Measurements from ENCODE around the gene HMBS.

Gene HMBS

DNA sequence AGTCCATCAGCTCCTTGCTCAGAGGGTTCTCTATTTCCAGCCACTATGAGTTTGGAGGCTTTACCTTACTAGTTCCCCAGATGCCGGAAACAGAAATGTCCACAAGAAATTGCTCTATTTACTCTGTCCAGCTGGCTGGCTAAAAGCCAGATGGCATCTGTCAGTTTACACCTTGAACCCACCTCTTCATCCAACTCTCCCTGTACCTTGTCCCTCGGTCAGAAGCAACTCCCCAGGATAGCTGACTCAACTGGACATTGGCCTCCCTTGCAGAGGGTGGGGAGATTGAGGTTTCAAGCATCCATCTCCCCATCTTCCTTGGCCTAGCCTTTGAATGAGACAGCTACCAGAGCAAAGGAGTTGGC, 24.2 kb downstream of the HMBS start:
- no peak overlapping the region for H3K9ac ChIP-seq (ENCODE audit: low read length)
- H3K4me3 ChIP-seq (ENCODE audit: low read length) = no peak overlapping the region
- H3K4me1 ChIP-seq (ENCODE audit: control insufficient read depth, insufficient read depth, low read length) = peaks cover 15% of the 10 kb centered on the region

GRCh38 chr11:119109843-119110242, 25.2 kb downstream of the HMBS start:
- Histone ChIP-seq H3K4me1 (ENCODE audit: control insufficient read depth, insufficient read depth, low read length) (peaks cover 15% of the 10 kb centered on the region), H3K4me3 (ENCODE audit: low read length) (no peak overlapping the region), H3K36me3 (ENCODE audit: control insufficient read depth, insufficient read depth, low read length) (peaks cover 9% of the 10 kb centered on the region), H3K9me3 (ENCODE audit: control insufficient read depth, low read length) (no peaks in the 10 kb centered on the region), H3K27me3 (ENCODE audit: control insufficient read depth, insufficient read depth, low read length) (no peaks in the 10 kb centered on the region), H3K9ac (ENCODE audit: low read length) (no peak overlapping the region)

More for the DNA sequence above, 24.2 kb downstream of the HMBS start:
- Histone ChIP-seq H3K36me3 (ENCODE audit: control insufficient read depth, insufficient read depth, low read length) (peaks cover 9% of the 10 kb centered on the region), H3K27me3 (ENCODE audit: control insufficient read depth, insufficient read depth, low read length) (no peaks in the 10 kb centered on the region), H3K9me3 (ENCODE audit: control insufficient read depth, low read length) (no peaks in the 10 kb centered on the region)

GRCh38 chr11:119110439-119110838, 25.8 kb downstream of the HMBS start:
- H3K4me3 ChIP-seq (ENCODE audit: low read length) = no peak overlapping the region
- H3K9ac ChIP-seq (ENCODE audit: low read length) = no peak overlapping the region
- no peaks in the 10 kb centered on the region for H3K27me3 ChIP-seq (ENCODE audit: control insufficient read depth, insufficient read depth, low read length)
- H3K4me1 ChIP-seq (ENCODE audit: control insufficient read depth, insufficient read depth, low read length) = peaks cover 15% of the 10 kb centered on the region
- H3K9me3 ChIP-seq (ENCODE audit: control insufficient read depth, low read length) = no peaks in the 10 kb centered on the region
- peaks cover 9% of the 10 kb centered on the region for H3K36me3 ChIP-seq (ENCODE audit: control insufficient read depth, insufficient read depth, low read length)

- Histone ChIP-seq H3K4me1 (ENCODE audit: control insufficient read depth, insufficient read depth, low read length) (peaks cover 13% of the 10 kb centered on the region), H3K27me3 (ENCODE audit: control insufficient read depth, insufficient read depth, low read length) (no peaks in the 10 kb centered on the region), H3K9me3 (ENCODE audit: control insufficient read depth, low read length) (no peaks in the 10 kb centered on the region), H3K4me3 (ENCODE audit: low read length) (no peak overlapping the region), H3K36me3 (ENCODE audit: control insufficient read depth, insufficient read depth, low read length) (peaks cover 15% of the 10 kb centered on the region), H3K9ac (ENCODE audit: low read length) (no peak overlapping the region)
Measured at GRCh38 chr11:119111361-119111925, 26.8 kb downstream of the HMBS start.

DNA sequence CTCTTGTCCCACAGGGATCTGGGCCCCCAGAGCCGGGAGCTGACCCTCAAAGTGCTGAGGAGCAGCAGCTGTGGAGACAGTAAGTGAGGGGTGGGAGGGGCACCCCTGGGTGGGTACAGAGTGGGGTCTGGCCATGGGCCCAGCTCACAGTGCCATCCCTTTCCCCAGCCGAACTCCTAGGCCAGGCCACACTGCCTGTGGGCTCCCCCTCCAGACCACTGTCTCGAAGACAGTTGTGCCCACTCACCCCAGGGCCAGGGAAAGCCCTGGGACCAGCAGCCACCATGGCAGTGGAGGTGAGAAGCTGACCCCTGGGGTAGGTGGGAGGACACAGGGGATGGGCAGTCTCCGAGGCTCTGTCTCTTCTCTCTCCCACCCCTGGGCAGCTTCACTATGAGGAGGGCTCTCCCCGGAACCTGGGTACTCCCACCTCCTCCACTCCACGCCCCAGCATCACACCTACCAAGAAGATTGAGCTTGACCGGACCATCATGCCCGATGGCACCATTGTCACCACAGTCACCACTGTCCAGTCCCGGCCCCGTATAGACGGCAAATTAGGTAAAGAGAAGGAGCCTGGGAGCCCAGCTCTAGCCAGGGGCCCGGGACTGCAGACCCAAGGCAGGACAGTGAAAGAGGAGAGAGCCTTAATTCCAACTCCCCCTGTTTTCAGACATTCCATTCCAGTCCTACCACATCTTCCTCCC, 27.8 kb downstream of the HMBS start:
- H3K36me3 ChIP-seq (ENCODE audit: control insufficient read depth, insufficient read depth, low read length) = peaks cover 15% of the 10 kb centered on the region
- H3K4me3 ChIP-seq (ENCODE audit: low read length) = no peak overlapping the region
- no peaks in the 10 kb centered on the region for H3K9me3 ChIP-seq (ENCODE audit: control insufficient read depth, low read length)

GRCh38 chr11:119113716-119114115, 29.0 kb downstream of the HMBS start:
- H3K4me1 ChIP-seq (ENCODE audit: control insufficient read depth, insufficient read depth, low read length) = peaks cover 7% of the 10 kb centered on the region

More for the DNA sequence above, 27.8 kb downstream of the HMBS start:
- Histone ChIP-seq H3K4me1 (ENCODE audit: control insufficient read depth, insufficient read depth, low read length) (peaks cover 8% of the 10 kb centered on the region), H3K9ac (ENCODE audit: low read length) (no peak overlapping the region), H3K27me3 (ENCODE audit: control insufficient read depth, insufficient read depth, low read length) (no peaks in the 10 kb centered on the region)

DNA sequence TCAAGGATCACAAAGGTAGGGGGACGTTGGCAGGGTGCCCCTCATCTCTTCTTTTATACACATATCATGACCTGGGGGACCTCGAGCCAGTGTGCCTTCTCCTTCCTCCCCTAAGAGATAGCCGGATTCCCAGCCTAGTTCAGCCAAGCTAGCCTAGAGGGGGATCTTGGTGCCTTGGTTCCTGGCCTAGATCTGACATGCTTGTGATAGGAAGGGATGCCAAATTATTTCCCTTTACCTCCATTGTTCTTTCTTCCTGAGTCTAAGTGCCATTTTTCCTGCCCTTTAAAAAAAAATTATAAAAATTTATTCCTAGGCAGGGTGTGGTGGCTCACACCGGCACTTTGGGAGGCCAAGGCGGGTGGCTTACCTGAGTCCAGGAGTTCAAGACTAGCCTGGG, 29.7 kb downstream of the HMBS start:
- H3K9ac ChIP-seq (ENCODE audit: low read length) = no peak overlapping the region
- H3K4me3 ChIP-seq (ENCODE audit: low read length) = no peak overlapping the region
- peaks cover under 1% of the 10 kb centered on the region for H3K4me1 ChIP-seq (ENCODE audit: control insufficient read depth, insufficient read depth, low read length)
- no peaks in the 10 kb centered on the region for H3K9me3 ChIP-seq (ENCODE audit: control insufficient read depth, low read length)
- H3K27me3 ChIP-seq (ENCODE audit: control insufficient read depth, insufficient read depth, low read length) = no peaks in the 10 kb centered on the region
- peaks cover 15% of the 10 kb centered on the region for H3K36me3 ChIP-seq (ENCODE audit: control insufficient read depth, insufficient read depth, low read length)

More at GRCh38 chr11:119113716-119114115, 29.0 kb downstream of the HMBS start:
- Histone ChIP-seq H3K9me3 (ENCODE audit: control insufficient read depth, low read length) (no peaks in the 10 kb centered on the region), H3K4me3 (ENCODE audit: low read length) (no peak overlapping the region), H3K36me3 (ENCODE audit: control insufficient read depth, insufficient read depth, low read length) (peaks cover 15% of the 10 kb centered on the region), H3K27me3 (ENCODE audit: control insufficient read depth, insufficient read depth, low read length) (no peaks in the 10 kb centered on the region), H3K9ac (ENCODE audit: low read length) (no peak overlapping the region)

- peaks cover 4% of the 10 kb centered on the region for H3K4me1 ChIP-seq (ENCODE audit: control insufficient read depth, insufficient read depth, low read length)
- no peak overlapping the region for H3K4me3 ChIP-seq (ENCODE audit: low read length)
- H3K36me3 ChIP-seq (ENCODE audit: control insufficient read depth, insufficient read depth, low read length) = peaks cover 15% of the 10 kb centered on the region
- H3K9me3 ChIP-seq (ENCODE audit: control insufficient read depth, low read length) = no peaks in the 10 kb centered on the region
- H3K27me3 ChIP-seq (ENCODE audit: control insufficient read depth, insufficient read depth, low read length) = no peaks in the 10 kb centered on the region
- H3K9ac ChIP-seq (ENCODE audit: low read length) = no peak overlapping the region
Measured at GRCh38 chr11:119115484-119116234, 31.0 kb downstream of the HMBS start.

GRCh38 chr11:119116235-119116594, 31.5 kb downstream of the HMBS start:
- H3K4me1 ChIP-seq (ENCODE audit: control insufficient read depth, insufficient read depth, low read length) = peaks cover 7% of the 10 kb centered on the region
- H3K36me3 ChIP-seq (ENCODE audit: control insufficient read depth, insufficient read depth, low read length) = peaks cover 15% of the 10 kb centered on the region
- H3K9ac ChIP-seq (ENCODE audit: low read length) = no peak overlapping the region
- H3K27me3 ChIP-seq (ENCODE audit: control insufficient read depth, insufficient read depth, low read length) = no peaks in the 10 kb centered on the region
- H3K4me3 ChIP-seq (ENCODE audit: low read length) = no peak overlapping the region
- H3K9me3 ChIP-seq (ENCODE audit: control insufficient read depth, low read length) = no peaks in the 10 kb centered on the region

DNA sequence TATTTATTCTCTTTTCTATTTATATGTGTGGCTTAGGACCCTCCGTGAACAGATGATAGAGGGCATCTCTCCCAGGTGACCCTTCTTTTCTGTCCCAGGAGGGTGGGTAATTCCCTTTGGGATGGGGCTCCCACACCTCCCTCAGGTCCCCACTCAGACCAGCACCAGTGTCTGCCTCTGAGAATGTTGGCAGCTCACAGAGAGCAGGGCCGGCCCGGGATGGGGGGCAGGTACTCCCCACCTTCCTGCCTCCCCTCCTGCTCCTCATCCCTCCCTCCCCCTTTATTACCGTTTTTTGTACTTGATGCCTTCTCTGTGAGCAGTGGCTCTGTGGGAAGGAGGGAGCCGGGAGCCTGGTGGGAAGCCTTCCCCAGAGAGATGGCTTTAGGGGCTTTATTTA, 31.9 kb downstream of the HMBS start:
- Histone ChIP-seq H3K36me3 (ENCODE audit: control insufficient read depth, insufficient read depth, low read length) (peaks cover 12% of the 10 kb centered on the region), H3K9ac (ENCODE audit: low read length) (no peak overlapping the region), H3K4me1 (ENCODE audit: control insufficient read depth, insufficient read depth, low read length) (peaks cover 7% of the 10 kb centered on the region), H3K4me3 (ENCODE audit: low read length) (no peak overlapping the region), H3K9me3 (ENCODE audit: control insufficient read depth, low read length) (no peaks in the 10 kb centered on the region), H3K27me3 (ENCODE audit: control insufficient read depth, insufficient read depth, low read length) (no peaks in the 10 kb centered on the region)

- peaks cover 8% of the 10 kb centered on the region for H3K4me1 ChIP-seq (ENCODE audit: control insufficient read depth, insufficient read depth, low read length)
- no peaks in the 10 kb centered on the region for H3K27me3 ChIP-seq (ENCODE audit: control insufficient read depth, insufficient read depth, low read length)
- no peaks in the 10 kb centered on the region for H3K9me3 ChIP-seq (ENCODE audit: control insufficient read depth, low read length)
- H3K36me3 ChIP-seq (ENCODE audit: control insufficient read depth, insufficient read depth, low read length) = peaks cover 7% of the 10 kb centered on the region
- H3K4me3 ChIP-seq (ENCODE audit: low read length) = no peak overlapping the region
- no peak overlapping the region for H3K9ac ChIP-seq (ENCODE audit: low read length)
Measured at GRCh38 chr11:119117004-119117706, 32.5 kb downstream of the HMBS start.

DNA sequence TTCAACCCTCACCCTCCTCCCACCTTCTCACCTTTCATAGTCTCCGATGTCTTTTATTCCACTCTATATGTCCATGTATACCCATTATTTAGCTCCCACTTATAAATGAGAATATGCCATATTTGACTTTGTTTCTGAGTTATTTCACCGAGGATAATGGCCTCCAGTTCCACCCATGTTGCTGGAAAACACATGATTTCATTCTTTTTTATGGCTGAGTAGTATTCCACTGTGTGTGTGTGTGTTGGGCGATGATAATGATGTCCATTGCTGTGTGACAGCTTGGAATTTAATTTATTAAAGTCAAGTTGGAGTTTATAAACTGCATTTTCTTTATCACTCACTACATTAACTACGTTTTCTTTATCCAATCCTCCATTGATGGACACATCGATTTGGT, 33.5 kb downstream of the HMBS start:
- no peaks in the 10 kb centered on the region for H3K27me3 ChIP-seq (ENCODE audit: control insufficient read depth, insufficient read depth, low read length)
- H3K9me3 ChIP-seq (ENCODE audit: control insufficient read depth, low read length) = no peaks in the 10 kb centered on the region
- no peak overlapping the region for H3K4me3 ChIP-seq (ENCODE audit: low read length)
- H3K4me1 ChIP-seq (ENCODE audit: control insufficient read depth, insufficient read depth, low read length) = peaks cover 12% of the 10 kb centered on the region
- H3K9ac ChIP-seq (ENCODE audit: low read length) = no peak overlapping the region
- H3K36me3 ChIP-seq (ENCODE audit: control insufficient read depth, insufficient read depth, low read length) = peaks cover 7% of the 10 kb centered on the region

All from mucosa of stomach (tissue), 1 donor.